ENCODE results near the gene DENND1B.

DNA sequence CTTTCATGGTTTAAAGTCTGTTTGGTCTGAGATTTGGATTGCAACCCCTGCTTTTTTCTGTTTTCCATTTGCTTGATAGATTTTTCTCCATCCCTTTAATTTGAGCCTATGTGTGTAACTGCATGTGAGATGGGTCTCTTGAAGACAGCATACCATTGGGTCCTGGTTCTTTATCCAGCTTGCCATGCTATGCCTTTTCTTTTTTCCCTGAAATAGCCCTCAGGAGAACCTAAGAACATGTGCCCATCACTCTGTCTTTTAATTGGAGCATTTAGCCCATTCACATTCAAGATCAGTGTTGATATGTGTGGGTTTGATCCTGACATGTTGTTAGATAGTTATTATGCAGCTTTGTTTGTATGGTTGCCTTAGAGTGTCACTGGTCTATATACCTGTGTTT lies 21.7 kb upstream of the DENND1B start:
- TF ChIP-seq POLR2AphosphoS5 (IDR thresholded peaks at IDR 0.05; ENCODE audit: insufficient read depth in 1 of 2, low read depth in 1 of 2): no peak
- TF ChIP-seq, protein P1, sequence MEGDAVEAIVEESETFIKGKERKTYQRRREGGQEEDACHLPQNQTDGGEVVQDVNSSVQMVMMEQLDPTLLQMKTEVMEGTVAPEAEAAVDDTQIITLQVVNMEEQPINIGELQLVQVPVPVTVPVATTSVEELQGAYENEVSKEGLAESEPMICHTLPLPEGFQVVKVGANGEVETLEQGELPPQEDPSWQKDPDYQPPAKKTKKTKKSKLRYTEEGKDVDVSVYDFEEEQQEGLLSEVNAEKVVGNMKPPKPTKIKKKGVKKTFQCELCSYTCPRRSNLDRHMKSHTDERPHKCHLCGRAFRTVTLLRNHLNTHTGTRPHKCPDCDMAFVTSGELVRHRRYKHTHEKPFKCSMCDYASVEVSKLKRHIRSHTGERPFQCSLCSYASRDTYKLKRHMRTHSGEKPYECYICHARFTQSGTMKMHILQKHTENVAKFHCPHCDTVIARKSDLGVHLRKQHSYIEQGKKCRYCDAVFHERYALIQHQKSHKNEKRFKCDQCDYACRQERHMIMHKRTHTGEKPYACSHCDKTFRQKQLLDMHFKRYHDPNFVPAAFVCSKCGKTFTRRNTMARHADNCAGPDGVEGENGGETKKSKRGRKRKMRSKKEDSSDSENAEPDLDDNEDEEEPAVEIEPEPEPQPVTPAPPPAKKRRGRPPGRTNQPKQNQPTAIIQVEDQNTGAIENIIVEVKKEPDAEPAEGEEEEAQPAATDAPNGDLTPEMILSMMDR (IDR thresholded peaks at IDR 0.05): no peak
- TF ChIP-seq POLR2A (IDR thresholded peaks at IDR 0.05): no peak
